Lung (tissue), 12 donors: ENCODE data around the gene SPRN. TPM values are rescaled to one million over a fixed set of nuclear protein-coding genes. Genes with fewer than 3 reads are reported as not detected.

Experiments used
- ATAC-seq: fragments of 200-7000 bp; cut with Tn5 transposase; one replicate; pipeline ENCODE4 v1.9.1; 2020; ENCODE audit warnings: moderate number of reproducible peaks; ENCODE audit not compliant: insufficient read depth, low FRiP score
- DNase-seq, 3 donors: peaks; one replicate each; pipeline ENCODE4 v3.0.0-alpha.2; 2013 to 2017
- H3K27ac ChIP-seq, 2 donors: one replicate each; pipeline ENCODE4 v1.5.1; 2013; ENCODE audit warnings: mild to moderate bottlenecking in 2 of 2, moderate library complexity in 2 of 2, control low read depth in 1 of 2, inconsistent platforms in 1 of 2, low read depth in 1 of 2, low read length in 1 of 2
- H3K27me3 ChIP-seq, 3 donors: one replicate each; pipeline ENCODE4 v1.5.1; 2013; ENCODE audit warnings: low read length in 2 of 3; ENCODE audit not compliant: control insufficient read depth in 3 of 3, insufficient read depth in 3 of 3
- H3K36me3 ChIP-seq, 4 donors: one replicate each; pipeline ENCODE4 v1.5.1; 2013; ENCODE audit warnings: low read length in 4 of 4, mild to moderate bottlenecking in 1 of 4, moderate library complexity in 1 of 4; ENCODE audit not compliant: control insufficient read depth in 4 of 4, insufficient read depth in 4 of 4
- H3K4me1 ChIP-seq, 5 donors: one replicate each; pipeline ENCODE4 v1.5.1; 2013; ENCODE audit warnings: low read length in 5 of 5, mild to moderate bottlenecking in 2 of 5, moderate library complexity in 1 of 5; ENCODE audit not compliant: control insufficient read depth in 5 of 5, insufficient read depth in 5 of 5
- H3K4me3 ChIP-seq: one replicate; pipeline ENCODE4 v1.5.1; 2013; ENCODE audit warnings: mild to moderate bottlenecking, control low read depth, moderate library complexity
- H3K9ac ChIP-seq, 2 donors: one replicate each; pipeline ENCODE4 v1.5.1; 2013; ENCODE audit warnings: low read length in 2 of 2, control low read depth in 1 of 2; ENCODE audit not compliant: insufficient read depth in 1 of 2
- H3K9me3 ChIP-seq, 4 donors: one replicate each; pipeline ENCODE4 v1.5.1; 2013; ENCODE audit warnings: low read length in 3 of 4, mild to moderate bottlenecking in 1 of 4, moderate library complexity in 1 of 4; ENCODE audit not compliant: control insufficient read depth in 4 of 4, insufficient read depth in 3 of 4
- WGBS, 2 donors: extraction: QIAGEN DNeasy Blood & Tissue Kit; methylation state at CpG; one replicate each; pipeline ENCODE4 v1.1.7; 2013; 5-methylcytosine and 5-hydroxymethylcytosine counted together
- polyA plus RNA-seq, 2 donors: library from polyadenylated mRNA; stranded (reverse); fragments of 200-250 nt; gene quantifications; one replicate each; pipeline ENCODE4 v1.2.1, GENCODE V29; 2013
- total RNA-seq, 2 donors: library from RNA; depleted of rRNA in 1 of 2; stranded (reverse); fragments of >200 nt in 1 of 2; gene quantifications; one replicate each; pipeline ENCODE4 v1.2.1, GENCODE V29; 2014 to 2021
- TF ChIP-seq, protein P1 (sequence below): IDR thresholded peaks from 2 replicates; pipeline ENCODE4 v1.5.1; 2012; ENCODE audit warnings: mild to moderate bottlenecking; ENCODE audit errors: control extremely low read depth, extremely low read depth
- donor health status: control.
- donor health status: control.
- donor health status: Bipolar disorder and iron deficiency.
- donor health status: healthy.
- donor health status: DM: yes; HTN: yes; CAD: no.

Gene SPRN
- total and polyA plus RNA-seq, 4 donors = 0.11 to 0.34 (median 0.16) TPM

DNA sequence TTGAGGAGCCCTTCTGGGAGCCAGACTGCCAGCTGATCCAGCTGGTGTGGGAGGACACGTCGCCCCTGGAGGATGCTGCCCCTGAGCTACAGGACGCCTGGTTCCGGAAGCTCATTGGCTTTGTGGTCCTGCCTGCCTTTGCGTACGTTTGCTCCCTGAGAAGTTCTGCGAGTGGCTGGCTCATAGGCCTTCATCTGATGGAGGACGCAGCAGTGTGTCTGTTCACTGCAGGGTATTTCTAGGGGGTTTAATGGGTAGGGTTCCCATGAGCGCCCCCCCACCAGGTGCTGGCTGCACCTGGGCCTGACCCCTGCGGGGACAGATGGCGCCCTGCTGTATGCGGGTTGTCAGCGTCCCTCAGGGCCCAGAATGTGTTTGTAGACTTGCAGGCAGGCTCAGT, 40.4 kb downstream of the SPRN start:
- Histone ChIP-seq H3K4me1 (peaks cover 0 to 8% (median 0%) of the 10 kb centered on the region in 5 donors), H3K27ac (no peak overlapping the region), H3K4me3 (no peak overlapping the region), H3K9ac (no peak overlapping the region), H3K36me3 (peaks cover 0 to 7% (median 1%) of the 10 kb centered on the region in 4 donors), H3K9me3 (no peaks in the 10 kb centered on the region), H3K27me3 (no peaks in the 10 kb centered on the region)
- WGBS, 2 donors = 95 to 97% methylated on average over 13 of the region's 13 CpGs
- no peak for ATAC-seq
- TF ChIP-seq, protein P1, sequence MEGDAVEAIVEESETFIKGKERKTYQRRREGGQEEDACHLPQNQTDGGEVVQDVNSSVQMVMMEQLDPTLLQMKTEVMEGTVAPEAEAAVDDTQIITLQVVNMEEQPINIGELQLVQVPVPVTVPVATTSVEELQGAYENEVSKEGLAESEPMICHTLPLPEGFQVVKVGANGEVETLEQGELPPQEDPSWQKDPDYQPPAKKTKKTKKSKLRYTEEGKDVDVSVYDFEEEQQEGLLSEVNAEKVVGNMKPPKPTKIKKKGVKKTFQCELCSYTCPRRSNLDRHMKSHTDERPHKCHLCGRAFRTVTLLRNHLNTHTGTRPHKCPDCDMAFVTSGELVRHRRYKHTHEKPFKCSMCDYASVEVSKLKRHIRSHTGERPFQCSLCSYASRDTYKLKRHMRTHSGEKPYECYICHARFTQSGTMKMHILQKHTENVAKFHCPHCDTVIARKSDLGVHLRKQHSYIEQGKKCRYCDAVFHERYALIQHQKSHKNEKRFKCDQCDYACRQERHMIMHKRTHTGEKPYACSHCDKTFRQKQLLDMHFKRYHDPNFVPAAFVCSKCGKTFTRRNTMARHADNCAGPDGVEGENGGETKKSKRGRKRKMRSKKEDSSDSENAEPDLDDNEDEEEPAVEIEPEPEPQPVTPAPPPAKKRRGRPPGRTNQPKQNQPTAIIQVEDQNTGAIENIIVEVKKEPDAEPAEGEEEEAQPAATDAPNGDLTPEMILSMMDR = no peak
- no peak for DNase-seq

DNA sequence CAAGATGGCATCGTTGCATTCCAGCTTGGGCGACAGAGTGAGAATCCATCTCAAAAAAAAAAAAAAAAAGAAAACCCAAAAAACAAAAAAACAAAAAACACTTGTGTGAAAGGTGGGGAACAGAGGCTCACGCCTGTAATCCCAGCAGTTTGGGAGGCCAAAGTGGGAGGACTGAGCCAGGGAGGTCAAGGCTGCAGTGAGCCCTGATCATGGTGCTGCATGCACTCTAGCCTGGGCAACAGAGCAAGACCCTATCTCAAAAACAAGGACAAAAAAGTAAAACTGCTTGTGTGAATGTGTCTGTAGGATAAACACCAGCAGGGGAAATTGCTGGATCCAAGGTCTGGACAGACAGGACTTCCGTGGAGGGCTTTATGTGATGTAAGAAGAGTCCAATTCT, 40.9 kb downstream of the SPRN start:
- DNase-seq (no peak), ATAC-seq (no peak)
- Histone ChIP-seq H3K9ac (no peak overlapping the region), H3K36me3 (peaks cover 0 to 5% (median 1%) of the 10 kb centered on the region in 4 donors), H3K27ac (no peak overlapping the region), H3K27me3 (no peaks in the 10 kb centered on the region), H3K4me1 (peaks cover 0 to 8% (median 0%) of the 10 kb centered on the region in 5 donors), H3K4me3 (no peak overlapping the region), H3K9me3 (no peaks in the 10 kb centered on the region)
- WGBS, 2 donors = 97% methylated on average over 4 of the region's 4 CpGs
- TF ChIP-seq, protein P1 = no peak

DNA sequence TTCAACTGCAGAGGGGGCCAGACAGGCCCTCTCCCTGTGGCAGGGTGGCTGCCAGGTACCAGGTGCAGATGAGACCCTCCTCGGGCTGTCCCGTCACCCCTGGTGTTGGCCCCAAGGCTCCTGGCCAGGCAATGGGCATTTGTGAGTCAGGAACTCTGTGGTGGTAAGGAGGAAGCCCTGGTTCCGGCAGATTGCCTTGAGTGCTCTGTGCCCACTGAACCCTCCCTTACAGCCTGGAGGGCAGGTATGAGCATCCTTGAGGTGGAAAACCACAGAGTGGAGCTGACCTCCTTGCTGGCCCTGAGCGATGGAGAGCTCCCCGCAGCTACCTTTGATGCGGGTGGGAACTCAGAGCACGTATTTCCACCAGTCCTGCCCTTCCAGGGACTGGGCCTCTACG, 43.4 kb downstream of the SPRN start:
- DNase-seq (no peak), ATAC-seq (no peak)
- no peaks in the 10 kb centered on the region for H3K27me3 ChIP-seq
- H3K27ac ChIP-seq = no peak overlapping the region
- no peaks in the 10 kb centered on the region for H3K9me3 ChIP-seq
- TF ChIP-seq, protein P1 = no peak
- H3K4me3 ChIP-seq = no peak overlapping the region
- WGBS, 2 donors = 41 to 74% methylated on average over 8 of the region's 8 CpGs
- peaks cover 0 to 5% (median 1%) of the 10 kb centered on the region in 4 donors for H3K36me3 ChIP-seq
- H3K9ac ChIP-seq = no peak overlapping the region
- peaks cover 0 to 12% (median 5%) of the 10 kb centered on the region in 5 donors for H3K4me1 ChIP-seq
